Ramos (cell line): ENCODE measurements around the gene ITPKB.
"Not testable (repeated sequence)": the region's sequence is repeated elsewhere in the genome, so short reads cannot be mapped to it uniquely, and the experiment has no call there.

Source experiments
- in situ Hi-C: fragments of 300-500 bp; cut with MboI; formaldehyde crosslinking; loops from one replicate; pipeline ENCODE4 v1.14.3; 2022; ENCODE audit warnings: low sequenced_read_pairs; ENCODE audit not compliant: unreplicated experiment

The ITPKB gene

DNA sequence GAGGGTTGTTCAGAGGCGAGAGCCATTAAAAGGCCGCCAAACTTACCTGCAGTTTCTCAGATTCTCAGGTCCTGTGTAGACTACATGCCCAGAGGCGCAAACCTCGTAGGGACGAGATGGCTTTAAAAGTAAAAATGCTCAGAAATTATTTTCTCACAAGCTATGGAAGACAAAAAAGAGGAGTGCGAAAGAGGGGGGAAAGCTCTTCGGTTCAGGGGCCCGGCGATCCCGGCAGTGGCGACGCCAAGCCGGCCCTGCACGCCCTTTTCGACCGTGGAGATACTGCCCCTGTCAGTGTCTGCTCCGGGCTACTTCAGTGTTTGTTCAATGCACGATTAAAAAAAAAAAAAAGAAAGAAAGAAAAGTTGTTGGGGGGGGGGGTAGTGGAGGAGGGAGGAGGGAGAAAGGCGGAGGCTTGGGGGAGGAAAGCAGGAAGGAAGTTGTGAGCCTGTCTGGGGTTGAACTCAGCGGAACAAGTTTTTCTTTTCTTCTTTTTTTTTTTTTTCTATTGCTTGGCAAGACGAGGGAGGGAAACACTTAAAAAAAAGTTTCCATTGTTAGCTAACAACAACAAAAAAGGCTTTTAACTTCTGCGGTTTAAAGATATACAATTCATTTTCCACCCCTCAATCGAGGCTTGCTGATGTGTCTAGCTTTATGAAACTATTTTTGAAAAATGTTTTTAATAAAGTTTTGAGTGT lies at the start of gene ITPKB:
Gene ITPKB (minus strand): TSS at position 288 of the 701 bp plus-strand sequence. CDS start 1,824 bp downstream, outside the sequence.
- in situ Hi-C loops = no loop called here

- in situ Hi-C loops = no loop called here
Observed at GRCh38 chr1:226787638-226788037, 48.6 kb upstream of the ITPKB start.

DNA sequence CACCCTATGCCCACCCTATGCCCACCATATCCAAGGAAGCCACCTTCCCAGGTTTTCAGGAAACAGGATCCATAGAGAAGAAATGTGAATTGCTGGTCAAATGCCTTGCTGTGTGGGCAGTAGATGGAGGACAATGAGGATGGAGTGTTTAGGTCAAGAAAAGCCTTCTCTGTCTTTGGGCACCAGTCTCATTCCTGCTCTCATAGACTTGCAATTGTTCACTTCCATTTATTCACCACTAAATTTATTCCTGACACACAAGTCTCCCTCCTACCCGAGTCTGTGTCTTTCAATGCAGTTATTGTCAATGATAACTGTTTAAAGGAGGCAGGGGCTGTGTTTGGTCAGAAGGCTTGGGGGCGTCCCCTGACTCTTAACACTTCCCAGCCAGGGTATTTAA lies 48.0 kb upstream of the ITPKB start:
- in situ Hi-C loops = no loop called here

DNA sequence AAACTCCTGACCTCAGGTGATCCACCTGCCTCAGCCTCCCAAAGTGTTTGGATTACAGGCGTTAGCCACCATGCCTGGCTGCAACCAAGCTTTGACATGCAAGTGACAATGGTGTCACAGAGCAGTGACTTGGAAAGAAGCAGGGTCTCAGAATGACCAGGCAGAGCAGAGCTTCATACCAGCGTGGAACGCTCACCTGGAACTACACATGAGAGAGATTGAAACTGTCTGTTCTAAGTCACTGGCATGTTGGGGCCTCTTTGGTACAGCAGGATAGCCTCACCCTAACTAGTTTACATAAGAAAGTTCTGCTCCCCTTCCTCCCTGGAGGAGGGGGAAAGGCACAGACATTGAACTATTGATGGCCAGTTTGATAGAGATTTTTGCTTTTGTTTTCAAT lies 47.5 kb upstream of the ITPKB start:
- in situ Hi-C loops = no loop called here

DNA sequence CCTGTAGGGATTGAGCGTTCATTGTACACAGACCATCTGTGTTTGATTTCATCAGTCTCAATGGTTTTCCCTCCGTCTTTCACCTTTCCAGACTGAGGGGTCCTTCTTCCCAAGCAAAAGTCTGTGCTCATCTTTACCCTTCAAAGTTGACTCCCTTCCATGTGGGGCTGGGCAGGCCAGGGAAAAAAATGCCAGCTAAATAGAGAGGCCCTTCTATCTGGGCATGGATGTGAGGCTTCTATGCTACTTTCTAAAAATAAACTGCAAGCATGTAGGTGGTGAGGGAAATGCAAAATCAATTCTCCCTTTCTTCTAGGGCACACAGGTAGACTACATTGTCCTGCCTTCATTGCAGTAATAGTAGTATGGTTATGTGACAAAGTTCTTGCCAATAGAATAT lies 46.7 kb upstream of the ITPKB start:
- in situ Hi-C loops = no loop called here

DNA sequence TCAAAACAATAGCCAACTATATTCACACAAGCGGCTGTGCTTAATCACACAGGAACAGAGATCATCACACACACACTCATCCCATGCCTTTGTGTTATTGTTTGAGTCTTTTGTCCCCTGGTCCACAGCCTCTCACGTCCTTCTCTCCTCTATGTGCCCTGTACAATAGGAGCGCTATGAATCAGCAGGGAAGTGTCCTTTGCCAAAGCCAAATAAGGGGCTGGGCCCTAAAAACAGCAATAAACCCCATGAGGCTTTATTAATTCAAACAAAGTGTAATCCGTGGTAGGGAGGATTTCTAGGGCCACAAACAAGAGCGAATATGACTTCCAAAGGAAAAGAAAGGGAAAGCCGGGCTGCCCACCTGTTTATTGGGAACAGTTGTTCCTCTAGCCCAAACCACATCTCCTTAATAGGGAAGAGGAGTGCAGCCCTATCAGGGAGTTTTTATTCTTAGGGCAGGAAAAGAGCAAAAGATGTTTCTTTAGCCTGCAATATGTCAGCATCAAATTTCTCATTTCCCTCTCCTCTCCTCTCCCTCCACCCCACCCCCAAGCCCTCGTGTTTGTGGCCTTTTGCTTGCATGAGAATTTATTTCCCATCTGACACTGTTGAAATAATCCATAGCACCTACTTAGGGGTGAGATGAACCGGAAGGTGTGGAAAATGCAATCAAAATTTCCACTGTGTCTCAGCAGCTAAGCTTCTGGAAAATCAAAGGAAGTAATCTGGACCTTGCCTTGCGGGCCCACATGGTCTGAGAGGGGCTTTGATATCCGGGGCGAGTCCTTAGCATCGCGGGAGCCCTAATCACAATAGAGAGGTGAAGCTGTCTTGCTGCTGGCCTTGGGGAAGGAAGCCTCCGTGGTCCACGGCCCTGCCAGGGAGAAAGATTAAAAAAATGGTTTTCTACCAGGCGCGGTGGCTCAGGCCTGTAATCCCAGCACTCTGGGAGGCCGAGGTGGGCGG lies 45.3 kb upstream of the ITPKB start:
- in situ Hi-C loops = no loop called here

GRCh38 chr1:226782845-226783601 lies 43.9 kb upstream of the ITPKB start:
- in situ Hi-C loops = no loop called here

GRCh38 chr1:226781937-226782609 lies 43.0 kb upstream of the ITPKB start:
- in situ Hi-C loops = no loop called here

DNA sequence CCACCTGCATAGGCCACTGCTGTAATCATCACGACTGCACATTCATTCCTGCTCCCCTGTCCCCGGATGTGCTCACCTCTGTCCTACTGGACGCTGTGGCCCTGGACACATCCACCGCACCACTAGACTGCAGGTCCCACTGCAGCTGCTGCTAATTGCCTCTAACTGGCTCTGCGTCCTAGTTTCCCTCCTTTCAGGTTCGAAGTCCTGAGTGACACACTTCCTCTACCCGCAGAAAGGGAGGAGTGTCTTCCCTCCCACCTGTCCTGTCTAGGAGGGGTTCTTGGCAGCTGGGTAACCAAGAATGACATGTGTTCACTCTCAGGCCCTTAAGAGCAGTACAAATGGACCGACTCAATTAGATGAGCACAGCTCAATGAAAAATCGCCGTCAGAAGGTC lies 40.5 kb upstream of the ITPKB start:
- in situ Hi-C loops = no loop called here

DNA sequence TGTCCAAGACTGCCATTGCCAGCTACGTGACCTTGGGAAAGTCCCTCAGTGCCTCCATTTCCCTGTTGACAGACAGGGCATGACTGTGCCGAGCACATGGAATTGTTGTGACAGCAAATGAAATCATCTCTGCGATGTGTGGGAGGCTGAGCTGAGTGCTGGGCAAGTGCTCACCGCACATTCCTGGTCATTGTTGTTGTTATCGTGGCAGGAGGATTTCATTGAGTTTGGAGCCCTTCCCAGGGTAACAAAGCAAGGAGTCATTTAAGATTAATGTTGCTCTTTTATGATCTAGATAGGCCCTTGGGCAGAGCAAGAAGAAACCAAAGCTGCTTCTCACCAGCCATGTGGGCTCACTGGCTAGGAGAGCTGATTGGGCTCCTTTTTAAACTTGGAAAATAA lies 39.6 kb upstream of the ITPKB start:
- in situ Hi-C loops = no loop called here

GRCh38 chr1:226776975-226777374 lies 37.9 kb upstream of the ITPKB start:
- in situ Hi-C loops = no loop called here

GRCh38 chr1:226776066-226776465 lies 37.0 kb upstream of the ITPKB start:
- in situ Hi-C loops = no loop called here

DNA sequence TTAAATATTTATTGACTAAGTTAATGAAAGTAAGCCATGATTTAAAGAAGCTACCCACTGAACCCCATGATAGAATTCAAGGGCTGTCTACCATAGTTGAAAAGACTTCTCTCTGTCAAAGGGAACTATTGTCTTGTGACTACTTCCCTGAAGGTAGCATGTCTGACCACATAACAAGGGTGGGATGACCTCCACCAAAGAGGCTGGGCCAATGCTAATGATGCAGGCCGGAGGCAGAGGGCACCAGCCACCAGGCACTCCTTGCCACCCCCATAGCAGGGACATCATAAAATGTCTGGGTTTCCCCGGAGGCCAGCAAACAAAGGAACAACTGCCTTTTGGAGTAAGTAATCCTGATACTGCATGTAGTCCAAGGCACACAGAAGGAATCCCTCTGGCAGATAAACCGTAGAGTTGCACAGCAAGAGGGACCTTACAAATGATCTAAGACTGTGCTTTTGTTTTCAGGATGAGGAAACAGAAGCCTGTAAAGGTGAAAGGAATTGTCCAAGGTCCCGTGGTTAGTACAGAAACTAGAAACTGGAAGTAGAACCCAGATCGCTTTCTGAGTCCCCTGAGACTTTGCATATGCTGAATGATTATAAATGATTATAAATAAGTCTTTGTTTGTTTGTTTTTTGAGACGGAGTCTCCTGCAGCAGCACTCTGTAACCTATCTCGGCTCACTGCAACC lies 33.5 kb upstream of the ITPKB start:
- in situ Hi-C loops = no loop called here

DNA sequence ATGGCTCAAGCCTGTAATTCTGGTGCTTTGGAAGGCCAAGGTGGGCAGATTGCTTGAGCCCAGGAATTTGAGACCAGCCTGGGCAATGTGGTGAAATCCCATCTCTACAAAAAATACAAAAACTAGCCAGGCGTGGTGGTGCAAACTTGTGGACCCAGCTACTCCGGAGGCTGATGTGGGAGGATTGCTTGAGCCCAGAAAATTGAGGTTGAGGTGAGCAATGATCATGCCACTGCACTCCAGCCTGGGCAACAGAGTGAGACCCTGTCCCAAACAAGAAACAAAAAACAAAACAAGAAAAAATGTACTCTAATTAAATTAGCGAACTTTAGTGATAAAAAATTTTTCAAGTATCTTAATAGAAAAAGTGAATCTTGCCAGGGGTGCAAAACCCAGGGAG lies 28.1 kb upstream of the ITPKB start:
- in situ Hi-C loops = not testable (repeated sequence)

DNA sequence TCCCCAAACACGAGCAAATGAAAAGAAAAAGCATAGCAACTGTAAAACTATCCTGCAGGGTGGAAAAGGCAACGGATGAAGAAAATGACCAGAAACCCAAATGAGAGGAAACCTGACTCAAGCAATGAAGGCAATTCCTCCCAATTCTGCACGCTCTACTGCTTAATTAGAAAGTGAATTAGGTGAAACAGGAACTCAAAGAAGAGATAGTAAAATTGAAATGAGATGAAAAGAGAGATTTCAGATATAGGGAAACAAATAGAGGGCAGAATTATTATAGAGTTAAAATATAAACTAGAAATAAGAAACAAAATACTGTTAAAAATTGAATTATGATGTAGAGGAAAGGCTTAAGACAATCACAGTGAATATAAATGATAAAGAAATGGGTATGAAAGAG lies 27.5 kb upstream of the ITPKB start:
- in situ Hi-C loops = no loop called here

DNA sequence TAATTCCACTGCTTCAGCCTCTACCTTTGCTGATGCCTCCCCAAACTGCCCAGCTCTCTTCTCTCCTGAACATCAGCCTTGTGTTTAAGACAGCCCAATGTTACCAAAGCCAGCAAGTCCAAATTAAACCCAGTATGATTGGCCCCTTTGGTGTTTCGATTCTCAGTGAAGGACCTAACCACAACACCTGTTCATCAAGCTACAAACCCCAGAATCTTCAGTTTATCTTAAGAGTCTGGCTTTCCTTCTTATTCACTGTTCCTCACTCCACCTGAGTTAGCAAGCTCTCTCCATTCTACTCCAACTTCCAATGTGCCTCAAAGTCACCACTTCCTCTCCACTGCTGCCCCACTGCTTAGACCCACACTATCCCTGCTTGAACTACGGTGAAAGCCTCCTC lies 25.5 kb upstream of the ITPKB start:
- in situ Hi-C loops = no loop called here

DNA sequence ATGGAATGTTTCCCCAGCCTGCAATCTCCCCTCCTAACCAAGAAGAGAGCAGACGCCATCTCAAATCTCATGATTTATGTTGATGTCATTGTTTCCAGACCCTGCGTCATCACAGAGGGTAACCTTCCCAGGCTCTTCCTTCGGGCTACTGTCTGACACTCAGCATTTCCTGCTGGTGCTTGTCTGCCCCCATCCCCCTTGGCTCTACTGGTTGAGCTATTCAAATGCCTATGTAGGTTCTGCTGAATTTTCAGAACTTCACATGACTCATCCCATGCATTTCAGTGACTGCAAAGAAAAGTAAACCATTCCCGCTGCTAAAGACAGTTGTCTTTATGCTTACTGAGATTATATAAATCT lies 24.8 kb upstream of the ITPKB start:
- in situ Hi-C loops = no loop called here

DNA sequence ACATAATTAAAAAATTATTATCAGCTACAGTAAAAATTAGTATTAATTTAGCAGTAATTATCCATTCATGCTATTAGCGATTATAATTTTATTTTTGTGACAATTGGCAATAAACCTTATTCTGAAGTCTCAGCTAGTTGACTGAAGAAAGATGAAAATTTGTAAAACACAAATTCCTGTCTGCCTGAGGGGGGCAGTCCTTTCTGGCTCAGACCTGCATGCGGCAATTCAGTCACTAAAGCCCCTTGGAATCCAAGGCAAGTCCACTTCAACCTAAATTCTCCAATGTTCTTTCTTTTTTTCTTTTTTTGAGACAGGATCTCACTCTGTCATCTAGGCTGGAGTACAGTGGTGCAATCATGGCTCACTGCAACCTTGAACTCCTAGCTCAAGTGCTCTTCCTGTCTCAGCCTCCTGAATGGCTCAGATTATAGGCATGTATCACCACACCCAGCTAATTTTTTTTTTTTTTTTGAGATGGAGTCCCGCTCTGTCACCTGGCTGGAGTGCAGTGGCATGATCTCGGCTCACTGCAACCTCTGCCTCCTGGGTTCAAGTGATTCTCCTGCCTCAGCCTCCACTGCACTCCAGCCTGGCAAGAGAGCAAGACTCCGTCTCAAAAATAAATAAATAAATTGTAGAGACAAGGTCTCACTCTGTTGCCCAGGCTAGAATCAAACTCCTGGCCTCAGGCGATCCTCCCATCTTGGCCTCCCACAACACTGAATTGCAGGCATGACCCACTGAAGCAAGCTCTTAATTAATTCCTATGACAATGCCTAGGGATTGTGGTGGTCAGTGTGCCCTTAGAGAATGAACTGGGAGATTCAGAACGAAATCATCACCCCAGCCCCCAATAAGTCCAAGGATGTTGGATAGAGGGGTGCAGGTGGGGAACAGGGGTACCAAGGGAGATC lies 24.2 kb upstream of the ITPKB start:
- in situ Hi-C loops = no loop called here

DNA sequence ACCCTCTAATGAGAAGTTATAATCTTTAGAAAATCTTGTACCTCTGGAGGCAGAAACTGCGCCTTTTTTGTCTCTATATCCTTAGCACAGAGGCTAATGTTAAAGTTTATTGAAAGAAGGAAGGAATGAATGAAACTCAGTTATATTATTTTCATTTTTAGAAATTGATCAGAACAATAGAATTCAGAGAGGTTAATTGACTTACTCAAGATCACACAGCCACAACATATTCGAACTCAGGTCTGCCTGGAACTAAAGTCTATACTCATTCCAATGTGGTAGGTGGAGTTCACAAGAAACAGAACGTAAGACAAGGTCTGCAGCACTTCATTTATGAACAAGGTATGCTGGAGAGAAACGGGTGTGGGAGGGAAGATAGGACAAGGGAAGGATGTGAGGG lies 23.0 kb upstream of the ITPKB start:
- in situ Hi-C loops = no loop called here
